ENCODE data around the gene LRRC32.
"Not testable (repeated sequence)": the region's sequence is repeated elsewhere in the genome, so short reads cannot be mapped to it uniquely, and the experiment has no call there.

The LRRC32 gene

GRCh38 chr11:76608228-76608627, 62.3 kb downstream of the LRRC32 start:
- not testable (repeated sequence) for DNase-seq

Measured in MV-4-11 (cell line).